Panc1 (cell line): ENCODE data around the gene KRTAP10-9. TPM values are rescaled to one million over a fixed set of nuclear protein-coding genes. Genes with fewer than 3 reads are reported as not detected.

Source experiments
- ATAC-seq: fragments of 200-7000 bp; cut with Tn5 transposase; 2 replicates; pipeline ENCODE4 v1.9.1; 2020; ENCODE audit warnings: mild to moderate bottlenecking, moderate library complexity
- BruUV-seq: library from RNA; stranded (reverse); fragments of 400-500 nt; replicated peaks from 2 replicates; lab custom pipeline; 2021; lab: Mats Ljungman, UMichigan
- CTCF ChIA-PET: fragments of 300-600 bp; sonication (Branson Sonifier 250); formaldehyde crosslinking; loops from one replicate; lab custom pipeline; 2022; ENCODE audit warnings: antibody characterized with exemption; lab: Charles Lee
- POLR2A ChIA-PET: fragments of 300-600 bp; sonication (Branson Sonifier 250); formaldehyde crosslinking; loops from one replicate; lab custom pipeline; 2022; ENCODE audit warnings: antibody characterized with exemption; lab: Charles Lee
- DNase-seq: peaks from one replicate; pipeline ENCODE4 v3.0.0-alpha.2; 2010; ENCODE audit warnings: low read depth, low spot score
- H3K27ac ChIP-seq: 2 replicates; pipeline ENCODE4 v1.5.1; 2011; ENCODE audit warnings: mild to moderate bottlenecking, low read length, inconsistent platforms
- H3K27me3 ChIP-seq: fragments of 200-500 bp; sonication (Bioruptor generic); 2 replicates; pipeline ENCODE4 v1.6.0; 2014; ENCODE audit warnings: low read length, inconsistent platforms; ENCODE audit not compliant: control insufficient read depth, insufficient read depth
- H3K36me3 ChIP-seq: fragments of 200-500 bp; sonication (Bioruptor generic); 2 replicates; pipeline ENCODE4 v1.5.1; 2014; ENCODE audit warnings: inconsistent platforms, mild to moderate bottlenecking, low read length, moderate library complexity; ENCODE audit not compliant: control insufficient read depth, insufficient read depth
- H3K4me1 ChIP-seq: 2 replicates; pipeline ENCODE4 v1.5.1; 2011; ENCODE audit warnings: inconsistent platforms, mild to moderate bottlenecking, low read length, moderate library complexity; ENCODE audit not compliant: control insufficient read depth, insufficient read depth
- H3K4me3 ChIP-seq, 2 experiments: 2 replicates each; pipeline ENCODE4 v1.5.1; 2011 to 2012; ENCODE audit warnings: low read depth in 2 of 2, low read length in 2 of 2, mild to moderate bottlenecking in 2 of 2, inconsistent platforms in 1 of 2, moderate library complexity in 1 of 2
- H3K9me3 ChIP-seq: fragments of 200-500 bp; sonication (Bioruptor generic); 2 replicates; pipeline ENCODE4 v1.5.1; 2014; ENCODE audit warnings: low read depth, mild to moderate bottlenecking, inconsistent platforms, low read length, moderate library complexity; ENCODE audit not compliant: control insufficient read depth, insufficient read depth
- CTCF ChIP-seq: fragments of 450-650 bp; IDR thresholded peaks from 2 replicates; pipeline ENCODE4 v1.5.1; 2017; ENCODE audit warnings: mild to moderate bottlenecking
- POLR2AphosphoS5 ChIP-seq: IDR thresholded peaks from 2 replicates; pipeline ENCODE4 v1.6.1; 2012; ENCODE audit warnings: mild to moderate bottlenecking, low read depth, low read length, moderate library complexity
- SIN3A ChIP-seq: IDR thresholded peaks from 2 replicates; pipeline ENCODE4 v1.6.1; 2012; ENCODE audit warnings: low read depth, mild to moderate bottlenecking, low read length, moderate library complexity, borderline replicate concordance; ENCODE audit not compliant: insufficient read depth
- TCF7L2 ChIP-seq: IDR thresholded peaks from 2 replicates; pipeline ENCODE4 v1.6.1; 2011; ENCODE audit warnings: mild to moderate bottlenecking, low read depth, low read length, inconsistent platforms
- in situ Hi-C: cut with HindIII; loops from 2 replicates; pipeline ENCODE4 v1.10.0; 2016; ENCODE audit warnings: low sequenced_read_pairs, low pct_unique_long_range_greater_than_20kb
- intact Hi-C: fragments of 100-400 bp; cut with micrococcal nuclease; formaldehyde crosslinking; loops from one replicate; pipeline ENCODE4 v1.10.0; 2022; ENCODE audit not compliant: unreplicated experiment
- total RNA-seq: library from RNA; stranded (reverse); gene quantifications from one replicate; pipeline ENCODE4 v1.2.1, GENCODE V29; 2021; ENCODE audit not compliant: unreplicated experiment
- TF ChIP-seq, protein P1 (sequence below), 2 experiments: IDR thresholded peaks; 2 replicates each; pipeline ENCODE4 v1.6.1; 2011 to 2012; ENCODE audit warnings: low read depth in 2 of 2, control low read depth in 1 of 2, low read length in 1 of 2, mild to moderate bottlenecking in 1 of 2, moderate library complexity in 1 of 2; ENCODE audit not compliant: insufficient read depth in 1 of 2

The KRTAP10-9 gene
- total RNA-seq, 1 experiment from 2014 or later: not detected

- Histone ChIP-seq H3K27me3 (no peaks in the 10 kb centered on the region), H3K36me3 (no peaks in the 10 kb centered on the region), H3K27ac (no peak overlapping the region), H3K4me3 (no peak overlapping the region), H3K9me3 (no peaks in the 10 kb centered on the region), H3K4me1 (no peaks in the 10 kb centered on the region)
- ChIA-PET POLR2A (no interaction called here), CTCF (no interaction called here)
- no TSS peak for BruUV-seq
- in situ Hi-C loops: no loop called here
- ATAC-seq (no peak), DNase-seq (no peak)
- TF ChIP-seq POLR2AphosphoS5 (no peak), CTCF (no peak), TCF7L2 (no peak), SIN3A (no peak)
- TF ChIP-seq, protein P1, sequence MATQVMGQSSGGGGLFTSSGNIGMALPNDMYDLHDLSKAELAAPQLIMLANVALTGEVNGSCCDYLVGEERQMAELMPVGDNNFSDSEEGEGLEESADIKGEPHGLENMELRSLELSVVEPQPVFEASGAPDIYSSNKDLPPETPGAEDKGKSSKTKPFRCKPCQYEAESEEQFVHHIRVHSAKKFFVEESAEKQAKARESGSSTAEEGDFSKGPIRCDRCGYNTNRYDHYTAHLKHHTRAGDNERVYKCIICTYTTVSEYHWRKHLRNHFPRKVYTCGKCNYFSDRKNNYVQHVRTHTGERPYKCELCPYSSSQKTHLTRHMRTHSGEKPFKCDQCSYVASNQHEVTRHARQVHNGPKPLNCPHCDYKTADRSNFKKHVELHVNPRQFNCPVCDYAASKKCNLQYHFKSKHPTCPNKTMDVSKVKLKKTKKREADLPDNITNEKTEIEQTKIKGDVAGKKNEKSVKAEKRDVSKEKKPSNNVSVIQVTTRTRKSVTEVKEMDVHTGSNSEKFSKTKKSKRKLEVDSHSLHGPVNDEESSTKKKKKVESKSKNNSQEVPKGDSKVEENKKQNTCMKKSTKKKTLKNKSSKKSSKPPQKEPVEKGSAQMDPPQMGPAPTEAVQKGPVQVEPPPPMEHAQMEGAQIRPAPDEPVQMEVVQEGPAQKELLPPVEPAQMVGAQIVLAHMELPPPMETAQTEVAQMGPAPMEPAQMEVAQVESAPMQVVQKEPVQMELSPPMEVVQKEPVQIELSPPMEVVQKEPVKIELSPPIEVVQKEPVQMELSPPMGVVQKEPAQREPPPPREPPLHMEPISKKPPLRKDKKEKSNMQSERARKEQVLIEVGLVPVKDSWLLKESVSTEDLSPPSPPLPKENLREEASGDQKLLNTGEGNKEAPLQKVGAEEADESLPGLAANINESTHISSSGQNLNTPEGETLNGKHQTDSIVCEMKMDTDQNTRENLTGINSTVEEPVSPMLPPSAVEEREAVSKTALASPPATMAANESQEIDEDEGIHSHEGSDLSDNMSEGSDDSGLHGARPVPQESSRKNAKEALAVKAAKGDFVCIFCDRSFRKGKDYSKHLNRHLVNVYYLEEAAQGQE (IDR thresholded peaks at IDR 0.05; ENCODE audit: insufficient read depth in 1 of 2, low read depth in 2 of 2, low read length in 1 of 2): no peak
- intact Hi-C loops: no loop called here
These were observed 24.2 kb downstream of the KRTAP10-9 start for GRCh38 chr21:44650973-44651675.

DNA sequence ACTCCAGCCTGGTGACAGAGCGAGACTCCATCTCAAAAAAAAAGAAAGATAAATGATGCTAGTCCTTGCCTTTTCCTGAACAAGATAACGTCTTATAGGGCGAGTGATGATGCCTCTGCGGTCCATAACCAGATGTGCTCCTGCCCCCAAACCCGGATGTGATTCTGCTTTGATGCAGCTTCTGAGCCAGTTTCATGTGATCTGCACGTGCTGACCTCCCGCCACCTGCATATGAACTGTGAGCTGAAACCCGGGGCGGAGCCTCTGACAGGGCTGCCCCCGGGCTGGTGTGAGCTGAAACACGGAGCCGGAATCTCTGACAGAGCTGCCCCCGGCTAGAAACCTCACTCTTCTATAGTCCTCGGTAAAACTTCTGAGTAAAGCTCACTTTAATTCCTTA, 26.2 kb downstream of the KRTAP10-9 start:
- CTCF ChIA-PET: no interaction called here
- Histone ChIP-seq H3K4me3 (no peak overlapping the region), H3K36me3 (no peaks in the 10 kb centered on the region), H3K27me3 (no peaks in the 10 kb centered on the region), H3K27ac (no peak overlapping the region), H3K4me1 (no peaks in the 10 kb centered on the region), H3K9me3 (no peaks in the 10 kb centered on the region)
- DNase-seq (no peak), ATAC-seq (no peak)
- POLR2A ChIA-PET: no interaction called here
- in situ Hi-C loops (no loop called here), intact Hi-C loops (no loop called here)
- TF ChIP-seq CTCF (no peak), TCF7L2 (no peak)
- TF ChIP-seq, protein P1 (IDR thresholded peaks at IDR 0.05; ENCODE audit: insufficient read depth in 1 of 2, low read depth in 2 of 2, low read length in 1 of 2): no peak
- no TSS peak for BruUV-seq
